A673 (cell line): ENCODE data around the gene RRAGB.

Source experiments
- EZH2 ChIP-seq: fragments of 200-600 bp; sonication (generic); IDR thresholded peaks from 2 replicates; pipeline ENCODE4 v1.6.1; 2017; ENCODE audit warnings: borderline replicate concordance, low read depth, mild to moderate bottlenecking, mixed read lengths, antibody characterized with exemption, low read length; ENCODE audit not compliant: poor library complexity, severe bottlenecking
- TF ChIP-seq, protein P1 (sequence below): fragments of 300-800, 200-600 bp; sonication (generic); conservative IDR thresholded peaks from 2 replicates; pipeline ENCODE4 v1.5.1; 2017; ENCODE audit warnings: low read depth, mild to moderate bottlenecking, antibody characterized with exemption, low read length, moderate library complexity, mixed read lengths

DNA sequence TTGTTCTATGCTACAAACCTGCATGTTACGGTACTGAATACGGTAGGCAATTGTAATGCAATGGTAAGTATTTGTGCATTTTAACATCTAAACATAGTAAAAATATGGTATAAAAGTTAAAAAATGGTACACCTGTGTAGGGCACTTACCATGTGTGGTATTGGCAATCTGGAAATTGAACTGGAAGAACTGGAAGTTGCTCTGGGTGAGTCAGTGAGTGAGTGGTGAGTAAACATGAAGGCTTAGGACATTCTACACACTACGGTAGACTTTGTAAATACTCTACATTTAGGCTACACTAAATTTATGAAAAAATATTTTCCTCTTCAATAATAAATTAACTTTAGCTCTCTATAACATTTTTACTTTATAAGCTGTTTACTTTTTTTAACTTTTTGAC, 78.9 kb downstream of the RRAGB start:
- TF ChIP-seq, protein P1, sequence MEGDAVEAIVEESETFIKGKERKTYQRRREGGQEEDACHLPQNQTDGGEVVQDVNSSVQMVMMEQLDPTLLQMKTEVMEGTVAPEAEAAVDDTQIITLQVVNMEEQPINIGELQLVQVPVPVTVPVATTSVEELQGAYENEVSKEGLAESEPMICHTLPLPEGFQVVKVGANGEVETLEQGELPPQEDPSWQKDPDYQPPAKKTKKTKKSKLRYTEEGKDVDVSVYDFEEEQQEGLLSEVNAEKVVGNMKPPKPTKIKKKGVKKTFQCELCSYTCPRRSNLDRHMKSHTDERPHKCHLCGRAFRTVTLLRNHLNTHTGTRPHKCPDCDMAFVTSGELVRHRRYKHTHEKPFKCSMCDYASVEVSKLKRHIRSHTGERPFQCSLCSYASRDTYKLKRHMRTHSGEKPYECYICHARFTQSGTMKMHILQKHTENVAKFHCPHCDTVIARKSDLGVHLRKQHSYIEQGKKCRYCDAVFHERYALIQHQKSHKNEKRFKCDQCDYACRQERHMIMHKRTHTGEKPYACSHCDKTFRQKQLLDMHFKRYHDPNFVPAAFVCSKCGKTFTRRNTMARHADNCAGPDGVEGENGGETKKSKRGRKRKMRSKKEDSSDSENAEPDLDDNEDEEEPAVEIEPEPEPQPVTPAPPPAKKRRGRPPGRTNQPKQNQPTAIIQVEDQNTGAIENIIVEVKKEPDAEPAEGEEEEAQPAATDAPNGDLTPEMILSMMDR = no peak
- TF ChIP-seq EZH2 = no peak
